ENCODE data around the gene CEP83. TPM values are rescaled to one million over a fixed set of nuclear protein-coding genes. Genes with fewer than 3 reads are reported as not detected.

The CEP83 gene
- total RNA-seq, 1 experiment from 2014 or later: 26.2 TPM

GRCh38 chr12:94362653-94363052, 97.0 kb downstream of the CEP83 start:
- H3K36me3 Mint-ChIP-seq: peaks cover 68% of the 10 kb centered on the region

GRCh38 chr12:94359761-94360160, 99.9 kb downstream of the CEP83 start:
- ChIA-PET POLR2A (no interaction called here), CTCF (no interaction called here)
- peaks cover 89% of the 10 kb centered on the region for H3K36me3 Mint-ChIP-seq
- TF ChIP-seq CBFB (CRISPR knock-in tag; IDR thresholded peaks at IDR 0.05; ENCODE audit: low read depth) (no peak), SMAD3 (CRISPR knock-in tag; IDR thresholded peaks at IDR 0.05; ENCODE audit: borderline replicate concordance) (no peak), ZNF416 (CRISPR knock-in tag; IDR thresholded peaks at IDR 0.05) (no peak), ZNF317 (CRISPR knock-in tag; IDR thresholded peaks at IDR 0.05; ENCODE audit: borderline replicate concordance, low read depth) (no peak), RELA (CRISPR knock-in tag; IDR thresholded peaks at IDR 0.05; ENCODE audit: borderline replicate concordance) (no peak), IRF2 (CRISPR knock-in tag; IDR thresholded peaks at IDR 0.05; ENCODE audit: borderline replicate concordance, low read depth) (no peak), GTF2I (CRISPR knock-in tag; conservative IDR thresholded peaks at IDR 0.05) (no peak), ZNF281 (CRISPR knock-in tag; IDR thresholded peaks at IDR 0.05) (no peak), ZNF396 (CRISPR knock-in tag; IDR thresholded peaks at IDR 0.05; ENCODE audit: borderline replicate concordance) (no peak)
- H3K4me1 Mint-ChIP-seq: no peaks in the 10 kb centered on the region
- no peak overlapping the region for H3K4me3 Mint-ChIP-seq
- ATAC-seq: no peak
- DNase-seq (ENCODE audit: low spot score): no peak
- H3K27ac Mint-ChIP-seq: no peak overlapping the region
- peaks cover 67% of the 10 kb centered on the region for H3K9me3 Mint-ChIP-seq
- no peaks in the 10 kb centered on the region; the same call in 1 of the 2 replicates for H3K27me3 Mint-ChIP-seq (ENCODE audit: low read depth)

More at GRCh38 chr12:94362653-94363052, 97.0 kb downstream of the CEP83 start:
- no peak overlapping the region for H3K27ac Mint-ChIP-seq
- ChIA-PET POLR2A (no interaction called here), CTCF (no interaction called here)
- TF ChIP-seq TCF7 (CRISPR knock-in tag; IDR thresholded peaks at IDR 0.05; ENCODE audit: low read depth): no peak
- TF ChIP-seq ZNF219 (CRISPR knock-in tag; IDR thresholded peaks at IDR 0.05; ENCODE audit: borderline replicate concordance): no peak
- TF ChIP-seq MAX (CRISPR knock-in tag; IDR thresholded peaks at IDR 0.05): no peak
- TF ChIP-seq E2F4 (CRISPR knock-in tag; IDR thresholded peaks at IDR 0.05; ENCODE audit: borderline replicate concordance, low read depth): no peak
- no peak for TF ChIP-seq ZNF281 (CRISPR knock-in tag; IDR thresholded peaks at IDR 0.05)
- no peak for TF ChIP-seq PRRX2 (CRISPR knock-in tag; IDR thresholded peaks at IDR 0.05)
- TF ChIP-seq ZNF138 (CRISPR knock-in tag; conservative IDR thresholded peaks at IDR 0.05): no peak
- no peak for TF ChIP-seq OVOL2 (CRISPR knock-in tag; IDR thresholded peaks at IDR 0.05; ENCODE audit: borderline replicate concordance)
- TF ChIP-seq E2F5 (CRISPR knock-in tag; IDR thresholded peaks at IDR 0.05): no peak
- no peak for TF ChIP-seq ZNF416 (CRISPR knock-in tag; IDR thresholded peaks at IDR 0.05)
- no peak for TF ChIP-seq ZMAT4 (CRISPR knock-in tag; IDR thresholded peaks at IDR 0.05)
- DNase-seq (ENCODE audit: low spot score) (no peak), ATAC-seq (no peak)
- H3K4me3 Mint-ChIP-seq: no peak overlapping the region
- H3K27me3 Mint-ChIP-seq (ENCODE audit: low read depth): no peaks in the 10 kb centered on the region
- no peaks in the 10 kb centered on the region for H3K4me1 Mint-ChIP-seq
- H3K9me3 Mint-ChIP-seq: peaks cover 51% of the 10 kb centered on the region
